Endodermal cell (in vitro differentiated cells): Measurements from ENCODE around the gene CACNG1. TPM values are rescaled to one million over a fixed set of nuclear protein-coding genes. Genes with fewer than 3 reads are reported as not detected.

Experiments
- DNase-seq: peaks from one replicate; pipeline ENCODE4 v3.0.0-alpha.2; 2017
- H3K27ac ChIP-seq: 2 replicates; pipeline ENCODE4 v1.5.1; 2013; ENCODE audit warnings: mild to moderate bottlenecking, low read depth, low read length, moderate library complexity
- H3K27me3 ChIP-seq: 2 replicates; pipeline ENCODE4 v1.6.1; 2013; ENCODE audit warnings: mild to moderate bottlenecking, low read length, moderate library complexity; ENCODE audit not compliant: insufficient read depth, control insufficient read depth, poor library complexity, severe bottlenecking
- H3K36me3 ChIP-seq: 2 replicates; pipeline ENCODE4 v1.7.0; 2013; ENCODE audit warnings: mild to moderate bottlenecking, low read length, moderate library complexity; ENCODE audit not compliant: control insufficient read depth, insufficient read depth
- H3K4me1 ChIP-seq: one replicate; pipeline ENCODE4 v1.7.0; 2013; ENCODE audit warnings: low read length; ENCODE audit not compliant: control insufficient read depth, insufficient read depth
- H3K4me3 ChIP-seq: 2 replicates; pipeline ENCODE4 v1.5.1; 2013; ENCODE audit warnings: mild to moderate bottlenecking, low read length, moderate library complexity
- H3K9ac ChIP-seq: 2 replicates; pipeline ENCODE4 v1.6.1; 2013; ENCODE audit warnings: mild to moderate bottlenecking, low read length, moderate library complexity; ENCODE audit not compliant: poor library complexity, severe bottlenecking; ENCODE audit errors: extremely low read depth
- H3K9me3 ChIP-seq: 2 replicates; pipeline ENCODE4 v1.6.1; 2013; ENCODE audit warnings: mild to moderate bottlenecking, low read length, moderate library complexity; ENCODE audit not compliant: control insufficient read depth
- H3K27ac Mint-ChIP-seq: 2 replicates; pipeline ENCODE4 v1.8.0; 2020; ENCODE audit warnings: mixed read lengths
- H3K27me3 Mint-ChIP-seq: 2 replicates; pipeline ENCODE4 v1.8.0; 2021; ENCODE audit warnings: mild to moderate bottlenecking, mixed read lengths; ENCODE audit not compliant: insufficient read depth
- H3K36me3 Mint-ChIP-seq: 2 replicates; pipeline ENCODE4 v1.8.0; 2020; ENCODE audit warnings: low read depth, mixed read lengths
- H3K4me1 Mint-ChIP-seq: 2 replicates; pipeline ENCODE4 v1.8.0; 2020; ENCODE audit warnings: mixed read lengths
- H3K4me3 Mint-ChIP-seq: 2 replicates; pipeline ENCODE4 v1.8.0; 2020; ENCODE audit warnings: mild to moderate bottlenecking, moderate library complexity, mixed read lengths
- H3K9me3 Mint-ChIP-seq: 2 replicates; pipeline ENCODE4 v1.8.0; 2020; ENCODE audit warnings: mild to moderate bottlenecking, mixed read lengths
- whole genome bisulfite sequencing, 2 experiments: methylation state at CpG; one replicate each; pipeline versions ENCODE4 v1.1.5 to v1.1.7; 2013; ENCODE audit warnings: missing lambda C conversion rate in 2 of 2, mixed read lengths in 1 of 2; ENCODE audit not compliant: insufficient coverage in 1 of 2, insufficient read length in 1 of 2; 5-methylcytosine and 5-hydroxymethylcytosine counted together
- total RNA-seq, 2 donors: library from RNA; stranded (reverse); fragmentation: NEBNext Ultra II Directional in 1 of 2; extraction: Animal tissue kit (Norgen Biotek cat#: 25700) in 1 of 2; gene quantifications; 2 replicates in 1 of 2; 3 replicates in 1 of 2; pipeline ENCODE4 v1.2.1, GENCODE V29; 2021
- TF ChIP-seq, protein P1 (sequence below): fragments of 200-600 bp; sonication (generic); conservative IDR thresholded peaks from 2 replicates; pipeline ENCODE4 v1.5.0; 2021; ENCODE audit warnings: antibody characterized with exemption, mild to moderate bottlenecking

CACNG1 gene
- total RNA-seq, 2 donors from 2014 or later, result not detected

DNA sequence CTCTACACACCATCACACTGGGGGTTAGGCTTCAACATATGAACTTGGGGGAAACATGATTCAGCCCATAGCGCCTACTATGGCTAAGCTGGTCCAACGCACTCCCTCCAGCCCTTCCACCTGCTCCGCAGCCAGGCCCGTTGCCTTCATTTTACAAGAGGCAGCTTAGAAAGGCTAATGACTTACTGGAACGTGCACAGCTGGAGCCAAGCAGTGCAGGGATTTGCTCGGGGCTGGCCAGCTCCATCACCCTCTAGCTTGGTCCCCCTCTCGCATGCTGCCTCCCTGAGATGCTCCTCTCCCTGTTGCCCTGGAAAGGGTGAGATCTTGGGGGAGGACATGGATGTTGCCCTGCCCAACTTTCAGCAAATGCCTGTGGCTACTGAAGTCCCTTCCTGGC is 2.8 kb upstream of the CACNG1 start:
- Histone ChIP-seq H3K36me3 (no peaks in the 10 kb centered on the region), H3K9me3 (peaks cover 29% of the 10 kb centered on the region), H3K27ac (no peak overlapping the region), H3K27me3 (no peaks in the 10 kb centered on the region), H3K4me3 (no peak overlapping the region), H3K9ac (no peak overlapping the region), H3K4me1 (peaks cover 4% of the 10 kb centered on the region)
- Mint-ChIP-seq H3K4me1 (peaks cover 2% of the 10 kb centered on the region), H3K36me3 (no peaks in the 10 kb centered on the region), H3K27me3 (peaks cover 2% of the 10 kb centered on the region), H3K27ac (no peak overlapping the region), H3K4me3 (no peak overlapping the region), H3K9me3 (peaks cover 17% of the 10 kb centered on the region)
- 86 to 92% methylated on average over 4 to 7 of the region's 7 CpGs for WGBS, 2 experiments
- DNase-seq, result no peak
- TF ChIP-seq, protein P1, sequence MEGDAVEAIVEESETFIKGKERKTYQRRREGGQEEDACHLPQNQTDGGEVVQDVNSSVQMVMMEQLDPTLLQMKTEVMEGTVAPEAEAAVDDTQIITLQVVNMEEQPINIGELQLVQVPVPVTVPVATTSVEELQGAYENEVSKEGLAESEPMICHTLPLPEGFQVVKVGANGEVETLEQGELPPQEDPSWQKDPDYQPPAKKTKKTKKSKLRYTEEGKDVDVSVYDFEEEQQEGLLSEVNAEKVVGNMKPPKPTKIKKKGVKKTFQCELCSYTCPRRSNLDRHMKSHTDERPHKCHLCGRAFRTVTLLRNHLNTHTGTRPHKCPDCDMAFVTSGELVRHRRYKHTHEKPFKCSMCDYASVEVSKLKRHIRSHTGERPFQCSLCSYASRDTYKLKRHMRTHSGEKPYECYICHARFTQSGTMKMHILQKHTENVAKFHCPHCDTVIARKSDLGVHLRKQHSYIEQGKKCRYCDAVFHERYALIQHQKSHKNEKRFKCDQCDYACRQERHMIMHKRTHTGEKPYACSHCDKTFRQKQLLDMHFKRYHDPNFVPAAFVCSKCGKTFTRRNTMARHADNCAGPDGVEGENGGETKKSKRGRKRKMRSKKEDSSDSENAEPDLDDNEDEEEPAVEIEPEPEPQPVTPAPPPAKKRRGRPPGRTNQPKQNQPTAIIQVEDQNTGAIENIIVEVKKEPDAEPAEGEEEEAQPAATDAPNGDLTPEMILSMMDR, result no peak

DNA sequence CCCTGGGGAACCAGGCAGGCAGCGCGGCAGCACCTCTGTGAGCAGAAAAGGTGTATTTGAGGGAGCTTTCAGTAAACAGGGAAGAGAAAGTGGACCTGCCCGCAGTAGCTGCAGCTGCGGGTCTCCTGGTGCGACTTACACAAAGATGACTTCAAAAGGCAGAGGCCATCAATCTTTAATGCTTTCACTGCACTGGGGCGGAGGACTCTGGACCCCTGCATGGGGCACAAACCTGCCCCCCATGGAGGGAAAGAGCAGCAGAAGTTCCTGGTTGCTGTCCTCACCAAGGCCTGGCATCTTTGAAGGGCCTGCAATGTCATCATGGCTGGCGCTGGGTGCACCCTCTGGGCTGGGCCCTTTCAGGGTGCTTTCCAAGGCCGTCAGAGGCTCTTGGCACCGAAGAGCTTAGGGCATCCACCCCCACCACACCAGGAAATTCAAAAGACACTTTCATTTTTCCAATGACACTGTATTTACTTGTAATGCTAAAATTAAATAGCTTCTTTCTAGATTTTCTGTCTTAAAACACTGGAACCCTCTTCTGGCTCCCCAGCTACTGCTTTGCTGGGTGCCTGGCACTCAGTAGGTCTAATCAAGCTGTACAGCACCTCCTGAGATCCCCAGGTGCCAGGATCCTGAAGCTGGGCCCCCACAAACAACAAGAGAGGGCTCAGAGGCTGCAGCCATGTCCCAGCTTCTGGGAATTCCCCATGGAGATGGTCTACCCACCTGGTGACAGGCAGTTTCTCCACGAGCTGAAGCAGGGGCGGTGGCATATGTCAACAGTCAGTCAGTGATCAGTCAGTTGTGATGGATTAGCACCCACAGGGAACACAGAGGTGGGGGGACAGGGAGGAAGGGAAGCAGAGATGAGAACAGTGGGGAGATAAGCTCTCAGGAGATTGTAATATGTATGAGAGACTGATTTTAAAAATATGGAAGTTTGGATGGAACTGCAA is 2.1 kb upstream of the CACNG1 start:
- peaks cover 2% of the 10 kb centered on the region for H3K4me1 Mint-ChIP-seq
- Histone ChIP-seq H3K9me3 (peaks cover 23% of the 10 kb centered on the region), H3K4me1 (peaks cover 4% of the 10 kb centered on the region), H3K36me3 (no peaks in the 10 kb centered on the region), H3K27me3 (no peaks in the 10 kb centered on the region), H3K27ac (no peak overlapping the region), H3K4me3 (no peak overlapping the region), H3K9ac (no peak overlapping the region)
- H3K27me3 Mint-ChIP-seq, result peaks cover 2% of the 10 kb centered on the region
- no peak overlapping the region for H3K4me3 Mint-ChIP-seq
- H3K27ac Mint-ChIP-seq, result no peak overlapping the region
- no peaks in the 10 kb centered on the region for H3K36me3 Mint-ChIP-seq
- 74 to 89% methylated on average over 9 to 11 of the region's 11 CpGs for WGBS, 2 experiments
- H3K9me3 Mint-ChIP-seq, result peaks cover 19% of the 10 kb centered on the region
- DNase-seq, result no peak
- TF ChIP-seq, protein P1, result no peak

DNA sequence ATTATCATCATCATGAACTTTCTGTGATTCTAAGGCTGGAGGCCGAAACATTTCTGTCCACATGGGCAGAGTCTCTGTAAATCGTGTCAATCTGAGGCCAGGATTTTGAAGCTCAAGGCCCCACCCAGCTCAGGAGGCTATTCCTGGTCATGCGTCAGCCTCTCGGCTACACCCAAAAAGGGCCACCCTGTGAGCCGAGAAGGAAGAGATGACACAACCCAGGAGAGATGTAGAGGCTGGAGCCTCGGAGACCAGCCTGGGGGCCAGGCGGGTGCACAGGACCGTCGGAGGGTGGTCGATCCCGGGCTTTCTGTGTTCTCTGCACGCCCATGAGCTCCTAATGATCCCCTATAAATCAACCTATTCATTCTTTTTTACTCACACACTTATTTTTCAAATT is 1.1 kb upstream of the CACNG1 start:
- no peak overlapping the region for H3K4me3 Mint-ChIP-seq
- Histone ChIP-seq H3K4me3 (no peak overlapping the region), H3K36me3 (no peaks in the 10 kb centered on the region), H3K9me3 (peaks cover 23% of the 10 kb centered on the region), H3K27ac (no peak overlapping the region), H3K4me1 (peaks cover 4% of the 10 kb centered on the region), H3K27me3 (no peaks in the 10 kb centered on the region), H3K9ac (no peak overlapping the region)
- H3K27me3 Mint-ChIP-seq, result no peaks in the 10 kb centered on the region
- no peak overlapping the region for H3K27ac Mint-ChIP-seq
- TF ChIP-seq, protein P1, result no peak
- 95 to 96% methylated on average over 12 of the region's 12 CpGs for WGBS, 2 experiments
- DNase-seq, result no peak
- peaks cover 2% of the 10 kb centered on the region for H3K4me1 Mint-ChIP-seq
- peaks cover 2% of the 10 kb centered on the region for H3K36me3 Mint-ChIP-seq
- H3K9me3 Mint-ChIP-seq, result peaks cover 19% of the 10 kb centered on the region
